NCI-H1436 treated with DMSO at 0.1 percent for 48 hours (cell line): ENCODE data around the gene ARSK.
"Not testable (repeated sequence)": the region's sequence is repeated elsewhere in the genome, so short reads cannot be mapped to it uniquely, and the experiment has no call there.

Experiments
- DNase-seq: peaks from one replicate; lab custom pipeline; 2025; lab: John Stamatoyannopoulos, UW

ARSK gene

DNA sequence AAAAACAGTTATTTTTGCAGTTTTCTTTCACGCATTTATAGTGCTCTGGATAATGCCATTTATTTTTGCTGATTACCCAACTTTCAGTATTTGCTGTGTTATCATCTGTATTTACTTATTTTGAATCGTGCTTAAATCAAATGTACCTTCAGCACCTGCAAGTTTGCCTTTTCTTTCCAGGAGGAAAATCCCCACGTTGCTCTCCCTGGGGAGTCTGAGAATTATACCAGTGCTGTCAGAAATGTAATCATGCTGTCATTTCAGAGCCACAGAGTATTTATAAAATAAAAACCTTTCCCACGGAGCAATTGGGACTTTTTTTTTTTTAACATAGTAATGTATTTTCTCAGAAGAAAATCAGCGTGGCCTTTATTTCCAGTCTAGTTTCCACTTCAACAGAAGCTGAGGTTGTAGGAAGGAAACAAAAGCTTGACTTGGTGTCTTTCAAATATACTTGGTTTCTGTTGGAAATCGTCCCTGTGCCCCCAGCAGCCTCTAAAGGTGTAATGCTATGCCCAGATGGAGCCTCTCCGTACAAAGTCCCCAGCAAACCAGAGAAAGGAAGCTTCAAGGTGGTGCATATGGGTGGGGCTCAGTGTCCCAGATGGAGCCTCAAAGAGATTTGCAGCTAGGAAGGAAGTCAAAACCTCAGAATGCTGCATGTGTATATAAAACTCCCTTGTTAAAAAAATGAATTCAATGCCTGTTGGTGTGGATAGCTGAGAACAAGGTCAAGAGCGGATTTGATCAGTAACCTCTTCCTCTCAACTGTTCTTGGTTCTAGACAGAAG is 67.1 kb downstream of the ARSK start:
- DNase-seq, result no peak

DNA sequence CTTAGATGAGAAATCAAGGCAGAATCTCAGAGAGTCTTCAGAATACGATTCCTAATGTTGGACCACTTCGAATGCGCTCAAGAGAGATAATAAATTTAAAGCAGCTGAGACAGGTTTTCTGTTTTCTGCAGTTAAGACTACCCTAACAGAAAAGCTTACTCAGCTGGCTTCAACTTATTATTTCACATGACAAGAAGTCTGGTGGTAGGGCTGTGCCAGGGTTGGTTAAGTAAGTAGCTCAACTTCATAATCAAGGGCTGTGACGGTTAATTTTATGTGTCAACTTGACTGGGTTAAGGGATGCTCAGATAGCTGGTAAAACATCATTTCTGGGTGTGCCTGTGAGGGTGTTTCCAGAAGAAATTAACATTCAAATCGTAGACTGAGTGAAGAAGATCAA is 68.8 kb downstream of the ARSK start:
- DNase-seq, result no peak

DNA sequence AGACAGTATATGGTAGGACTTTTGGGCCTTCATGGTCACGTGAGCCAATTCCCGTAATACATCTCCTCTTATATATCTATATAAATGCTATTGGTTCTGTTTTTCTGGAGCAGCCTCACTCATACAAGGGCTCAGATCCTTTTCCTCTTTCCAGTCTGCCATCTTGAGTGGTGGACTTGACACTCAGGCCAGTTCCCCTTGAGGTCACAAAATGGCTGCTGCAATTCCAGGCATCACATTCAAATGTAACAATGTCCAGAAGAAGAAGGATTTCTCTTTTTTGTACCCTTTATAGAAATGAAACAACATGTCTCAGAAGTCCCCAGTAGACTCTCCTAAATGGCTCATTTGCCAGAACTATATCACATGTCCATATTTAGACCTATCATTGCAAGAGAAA is 69.5 kb downstream of the ARSK start:
- DNase-seq, result no peak

DNA sequence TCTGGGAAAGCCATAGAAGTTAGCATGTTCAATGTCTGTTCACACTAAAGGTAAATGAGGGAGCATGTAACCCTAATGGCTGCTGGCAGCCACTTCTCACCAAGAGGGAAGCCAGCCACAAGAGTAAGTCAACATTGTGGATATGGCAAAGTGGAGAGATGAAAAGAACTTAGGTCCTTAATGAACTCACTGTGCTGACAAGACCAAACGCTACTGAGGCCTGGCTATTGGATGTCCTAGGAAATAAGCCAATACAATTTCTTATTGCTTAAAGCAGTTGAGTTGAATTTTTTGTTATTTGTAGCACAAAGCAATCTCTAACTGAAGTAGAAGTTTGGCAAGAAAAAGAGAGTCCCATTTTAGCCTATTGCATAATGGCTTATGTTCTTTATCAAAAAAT is 71.8 kb downstream of the ARSK start:
- DNase-seq, result no peak

DNA sequence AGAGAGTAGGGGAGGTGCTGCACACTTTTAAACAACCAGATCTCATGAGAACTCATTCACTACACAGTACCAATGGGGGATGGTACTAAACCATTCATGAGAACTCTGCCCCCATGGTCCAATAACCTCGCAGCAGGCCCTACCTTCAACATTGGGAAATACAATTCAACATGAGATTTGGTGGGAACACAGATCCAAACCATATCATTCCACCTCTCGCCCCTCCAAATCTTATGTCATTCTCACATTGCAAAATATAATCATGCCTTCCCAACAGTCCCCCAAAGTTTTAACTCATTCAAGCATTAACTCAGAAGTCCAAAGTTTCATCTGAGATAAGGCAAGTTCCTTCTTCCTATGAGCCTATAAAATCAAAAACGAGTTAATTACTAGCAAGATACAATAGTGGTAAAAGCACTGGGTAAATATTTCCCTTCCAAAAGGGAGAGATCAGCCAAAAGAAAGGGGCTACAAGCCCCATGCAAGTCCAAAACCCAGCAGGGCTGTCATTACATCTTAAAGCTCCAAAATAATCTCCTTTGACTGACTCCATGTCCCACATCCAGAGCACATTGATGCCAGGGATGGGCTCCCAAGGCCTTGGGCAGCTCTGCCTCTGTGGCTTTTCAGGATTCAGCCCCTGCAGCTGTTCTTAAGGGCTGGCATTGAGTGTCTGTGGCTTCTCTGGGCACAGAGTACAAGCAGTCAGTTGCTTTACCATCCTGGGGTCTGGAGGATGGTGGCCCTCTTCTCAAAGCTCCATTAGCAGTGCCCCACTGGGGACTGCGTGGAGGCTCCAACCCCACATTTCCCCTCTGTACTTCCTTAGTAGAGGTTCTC is 73.3 kb downstream of the ARSK start:
- DNase-seq, result no peak

DNA sequence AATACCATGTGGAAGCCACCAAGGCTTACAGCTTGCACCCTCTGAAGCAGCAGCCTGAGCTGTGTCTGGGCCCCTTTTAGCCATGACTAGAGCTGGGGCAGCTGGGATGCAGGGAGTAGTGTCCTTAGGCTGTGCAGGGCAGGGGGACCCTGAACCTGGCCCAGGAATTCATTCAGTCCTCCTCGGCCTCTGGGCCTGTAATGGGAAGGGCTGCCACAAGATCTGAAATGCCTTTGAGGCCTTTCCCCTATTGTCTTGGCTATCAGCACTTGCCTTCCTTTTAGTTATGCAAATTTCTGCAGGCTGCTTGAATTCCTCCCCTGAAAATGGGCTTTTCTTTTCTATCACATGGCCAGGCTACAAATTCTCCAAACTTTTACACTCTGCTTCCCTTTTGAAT is 74.0 kb downstream of the ARSK start:
- no peak for DNase-seq

DNA sequence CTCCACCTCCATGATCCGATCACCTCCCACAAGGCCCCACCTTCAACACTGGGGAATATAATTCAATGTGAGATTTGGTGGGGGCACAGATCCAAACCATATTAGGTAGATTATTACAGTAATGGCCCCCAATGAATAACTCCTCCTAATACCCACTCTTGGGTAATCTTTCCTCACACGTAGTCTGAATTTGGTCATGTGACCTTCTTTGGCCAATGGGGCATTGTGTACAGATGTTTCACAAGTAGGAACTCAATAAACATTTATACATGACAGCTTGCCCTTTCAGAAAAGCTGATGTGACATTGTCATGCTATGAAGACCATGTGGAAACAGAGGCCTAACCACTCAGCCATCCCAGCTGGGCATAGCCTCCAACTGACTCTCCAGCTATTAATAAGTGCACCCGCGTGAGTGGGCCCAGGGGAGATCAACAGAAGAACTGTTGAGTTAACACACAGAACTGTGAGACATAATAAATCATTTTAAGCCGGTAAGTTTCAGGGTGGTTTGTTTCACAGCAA is 75.6 kb downstream of the ARSK start:
- DNase-seq, result no peak

DNA sequence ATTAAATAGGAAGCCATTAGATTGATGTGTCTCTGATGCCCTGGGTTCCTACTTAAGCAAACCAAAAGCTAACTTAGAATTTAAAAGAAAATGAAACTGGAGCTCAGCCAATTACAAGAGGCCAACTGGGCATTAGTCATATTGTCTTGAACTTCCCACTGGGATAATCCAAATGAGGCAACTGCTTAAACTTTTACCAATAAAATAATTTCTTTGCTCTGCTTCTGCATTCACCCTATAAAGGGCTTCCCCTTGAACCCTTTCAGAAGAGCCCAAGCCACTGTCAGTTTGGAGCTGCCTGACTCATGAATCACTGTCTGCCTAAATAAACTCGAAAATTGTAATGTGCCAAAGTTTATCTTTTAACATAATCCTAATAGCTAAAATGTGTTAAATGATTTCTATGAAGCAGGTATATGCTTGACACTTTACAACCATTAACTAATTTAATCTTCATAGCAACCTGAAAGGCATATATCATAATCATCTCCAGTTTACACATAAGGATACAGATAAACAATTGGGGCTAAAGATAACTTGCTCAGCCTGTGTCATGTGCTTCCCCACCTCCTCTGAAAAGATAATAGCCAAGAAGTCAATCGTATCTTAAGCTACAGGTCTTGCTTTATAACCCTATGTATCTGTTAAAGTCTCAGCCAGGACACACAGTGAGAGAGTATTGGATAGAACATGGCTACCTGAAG is 76.5 kb downstream of the ARSK start:
- no peak for DNase-seq

DNA sequence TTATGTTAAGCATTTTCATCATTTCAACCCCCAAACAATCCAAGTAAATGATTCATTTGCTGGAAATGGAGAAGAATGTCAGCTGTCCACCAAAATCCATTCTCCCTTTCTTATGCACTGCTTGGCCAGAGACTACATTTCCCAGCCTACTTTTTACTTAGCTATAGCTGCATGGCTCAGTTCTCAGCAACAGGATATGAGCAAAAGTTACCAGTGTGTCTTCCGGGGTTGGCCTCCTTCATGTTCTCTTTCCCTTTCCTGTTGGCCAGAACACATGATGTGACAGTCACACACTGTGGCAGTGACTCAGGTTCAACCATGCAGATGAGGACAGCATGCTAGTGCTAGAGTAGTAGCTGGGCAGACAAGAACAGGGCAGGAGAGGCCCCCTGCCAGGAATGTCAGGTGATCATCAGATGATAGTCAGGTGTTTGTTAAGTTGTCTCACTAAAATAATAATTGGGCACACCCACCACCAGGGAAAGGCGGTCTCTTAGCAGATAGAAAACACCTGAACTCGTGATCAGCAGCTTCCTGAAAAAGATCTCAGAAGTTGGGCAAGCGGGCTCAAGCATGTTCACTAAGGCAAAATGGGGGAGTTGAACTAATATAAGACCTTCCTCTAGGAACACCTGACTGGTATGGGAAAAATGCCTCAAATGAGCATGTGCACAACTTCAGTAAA is 77.2 kb downstream of the ARSK start:
- DNase-seq, result no peak

DNA sequence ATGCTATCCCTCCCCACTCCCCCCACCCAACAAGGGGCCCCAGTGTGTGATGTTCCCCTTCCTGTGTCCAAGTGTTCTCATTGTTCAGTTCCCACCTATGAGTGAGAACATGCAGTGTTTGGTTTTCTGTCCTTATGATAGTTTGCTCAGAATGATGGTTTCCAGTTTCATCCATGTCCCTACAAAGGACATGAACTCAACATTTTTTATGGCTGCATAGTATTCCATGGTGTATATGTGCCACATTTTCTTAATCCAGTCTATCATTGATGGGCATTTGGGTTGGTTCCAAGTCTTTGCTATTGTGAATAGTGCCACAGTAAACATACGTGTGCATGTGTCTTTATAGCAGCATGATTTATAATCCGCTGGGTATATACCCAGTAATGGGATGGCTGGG is 78.0 kb downstream of the ARSK start:
- DNase-seq, result not testable (repeated sequence)

DNA sequence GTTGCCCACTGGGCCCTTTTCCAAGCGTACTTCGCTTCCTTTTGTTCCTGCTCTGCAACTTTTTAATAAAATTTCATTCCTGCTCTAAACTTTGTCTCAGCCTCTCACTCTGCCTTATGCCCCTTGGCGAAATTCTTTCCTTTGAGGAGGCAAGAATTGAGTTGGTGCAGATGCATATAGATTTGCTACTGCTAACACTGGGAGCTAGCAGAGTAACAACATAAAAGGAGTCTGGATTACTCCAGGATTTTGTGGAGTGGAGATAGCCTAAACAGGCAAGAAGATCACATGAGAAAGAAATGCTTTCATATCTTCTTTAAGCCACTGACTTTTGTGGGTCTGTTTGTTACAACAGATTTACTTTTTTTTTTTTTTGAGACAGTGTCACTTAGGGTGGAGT is 78.8 kb downstream of the ARSK start:
- DNase-seq, result no peak

DNA sequence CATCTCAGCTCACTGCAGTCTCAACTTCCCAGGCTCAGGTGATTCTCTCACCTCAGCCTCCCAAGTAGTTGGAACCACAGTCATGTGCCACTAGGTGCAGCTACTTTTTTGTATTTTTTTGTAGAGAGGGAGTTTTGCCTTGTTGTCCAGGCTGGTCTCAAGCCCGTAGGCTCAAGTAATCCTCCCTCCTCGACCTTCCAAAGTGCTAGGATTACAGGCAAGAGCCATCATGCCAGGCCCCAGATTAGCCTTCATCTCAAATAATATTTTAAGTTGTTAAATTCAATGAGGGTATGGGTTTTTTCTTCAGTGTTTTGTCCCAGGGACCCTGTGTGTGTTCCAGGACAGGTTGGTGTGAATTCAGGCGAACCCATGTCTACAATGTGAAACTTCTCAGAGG is 79.2 kb downstream of the ARSK start:
- no peak for DNase-seq

DNA sequence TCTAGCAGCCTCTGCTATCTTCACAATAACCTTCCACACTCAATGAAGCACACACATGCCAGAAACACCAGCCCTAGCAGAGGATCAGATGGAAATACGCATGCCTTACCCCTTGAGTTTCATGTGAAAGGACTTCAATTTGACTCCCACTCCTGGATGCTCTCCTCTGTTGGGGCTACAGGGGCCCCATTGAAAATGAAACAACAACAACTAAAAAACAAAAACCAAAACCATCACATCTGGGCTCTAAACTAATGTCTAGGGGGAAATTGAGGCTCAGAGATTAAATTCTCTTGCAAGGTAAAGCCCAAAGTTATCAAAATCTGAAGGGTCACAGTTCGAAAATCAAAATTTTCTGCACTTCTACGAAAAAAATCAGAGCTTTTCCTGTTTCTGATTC is 83.7 kb downstream of the ARSK start:
- no peak for DNase-seq

DNA sequence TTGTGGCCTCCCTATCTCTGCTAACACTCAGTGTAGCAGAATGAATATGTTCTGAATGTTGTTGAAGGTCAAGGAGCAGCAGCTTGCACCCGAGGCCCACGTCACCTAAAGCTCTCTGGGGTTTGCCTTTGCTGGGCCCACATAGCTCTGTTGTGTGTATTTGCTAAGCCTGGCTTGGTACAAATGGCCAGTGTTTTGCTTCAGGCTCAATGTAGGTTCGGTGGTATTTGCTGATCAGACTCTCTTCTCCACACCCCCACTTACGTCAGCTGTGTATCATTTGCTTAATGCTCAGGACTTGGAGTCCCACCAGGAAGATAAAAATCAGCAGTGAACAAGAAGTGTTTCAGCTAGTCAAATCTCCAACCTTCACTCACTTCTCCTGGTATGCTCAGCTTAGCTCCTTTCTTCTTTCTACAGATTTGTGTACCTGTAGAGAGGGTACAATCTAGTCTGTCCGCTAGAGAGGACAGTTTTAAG is 86.9 kb downstream of the ARSK start:
- DNase-seq, result no peak

DNA sequence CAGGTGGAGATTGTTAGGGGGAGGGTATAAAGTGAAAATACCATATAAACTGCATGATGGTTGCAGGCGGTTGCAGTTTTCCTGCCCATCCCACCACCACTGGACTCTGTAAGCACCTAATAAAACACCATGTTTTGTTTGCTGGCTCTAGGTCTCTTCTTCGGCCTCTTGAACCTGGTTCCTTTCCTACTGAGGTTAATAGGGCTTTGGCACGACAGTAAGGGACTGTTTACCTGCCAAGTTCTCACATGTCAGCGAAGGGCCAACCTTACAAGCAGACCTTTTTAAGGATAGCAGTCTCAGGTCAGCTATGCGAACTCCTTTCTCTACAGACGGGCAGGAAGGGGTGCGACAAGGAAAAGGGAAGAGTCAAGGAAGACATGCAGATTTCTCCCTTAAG is 88.3 kb downstream of the ARSK start:
- DNase-seq, result no peak

DNA sequence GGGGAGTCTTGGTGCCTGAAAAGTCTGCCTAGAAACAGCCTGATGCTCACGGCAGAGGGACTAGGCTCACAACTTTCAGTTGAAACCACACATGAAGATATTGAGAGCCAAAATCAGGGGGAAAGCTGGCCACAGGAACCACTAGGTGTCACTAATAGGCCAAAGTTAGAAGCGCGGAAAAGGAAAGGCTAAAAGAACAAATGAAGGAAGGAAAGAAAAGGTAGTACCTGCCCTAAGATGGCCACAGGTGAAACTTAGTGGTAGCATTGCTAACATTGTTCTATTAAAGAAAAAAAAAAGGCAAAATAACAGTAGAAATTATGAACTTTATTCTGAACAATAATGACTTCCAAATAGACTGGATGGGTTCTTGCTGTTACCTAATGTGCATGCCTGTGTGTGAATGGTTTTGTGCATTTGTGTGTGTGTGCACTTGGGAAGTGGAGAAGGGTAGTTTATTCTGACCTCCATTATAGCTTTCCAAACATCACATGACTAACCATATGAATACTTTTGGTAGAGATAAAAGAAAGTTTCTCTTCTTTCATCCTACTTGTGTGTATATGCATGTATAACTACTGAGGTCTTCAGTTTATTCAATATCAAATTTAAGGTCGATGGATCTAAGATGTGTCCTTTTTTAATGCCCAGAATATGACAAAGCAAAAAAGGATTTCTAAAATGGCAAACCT is 89.6 kb downstream of the ARSK start:
- no peak for DNase-seq

DNA sequence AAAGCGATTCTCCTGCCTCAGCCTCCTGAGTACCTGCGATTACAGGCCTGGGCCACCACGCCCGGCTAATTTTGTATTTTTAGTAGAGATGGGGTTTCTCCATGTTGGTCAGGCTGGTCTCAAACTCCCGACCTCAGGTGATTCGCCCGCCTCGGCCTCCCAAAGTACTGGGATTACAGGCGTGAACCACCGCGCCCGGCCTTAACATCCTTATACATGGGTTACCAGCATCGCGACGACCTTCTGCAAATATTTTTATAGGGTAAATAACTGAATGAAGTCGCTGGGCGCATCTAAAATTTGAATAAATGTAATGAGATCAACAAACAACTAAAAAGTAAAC is 91.3 kb downstream of the ARSK start:
- not testable (repeated sequence) for DNase-seq

DNA sequence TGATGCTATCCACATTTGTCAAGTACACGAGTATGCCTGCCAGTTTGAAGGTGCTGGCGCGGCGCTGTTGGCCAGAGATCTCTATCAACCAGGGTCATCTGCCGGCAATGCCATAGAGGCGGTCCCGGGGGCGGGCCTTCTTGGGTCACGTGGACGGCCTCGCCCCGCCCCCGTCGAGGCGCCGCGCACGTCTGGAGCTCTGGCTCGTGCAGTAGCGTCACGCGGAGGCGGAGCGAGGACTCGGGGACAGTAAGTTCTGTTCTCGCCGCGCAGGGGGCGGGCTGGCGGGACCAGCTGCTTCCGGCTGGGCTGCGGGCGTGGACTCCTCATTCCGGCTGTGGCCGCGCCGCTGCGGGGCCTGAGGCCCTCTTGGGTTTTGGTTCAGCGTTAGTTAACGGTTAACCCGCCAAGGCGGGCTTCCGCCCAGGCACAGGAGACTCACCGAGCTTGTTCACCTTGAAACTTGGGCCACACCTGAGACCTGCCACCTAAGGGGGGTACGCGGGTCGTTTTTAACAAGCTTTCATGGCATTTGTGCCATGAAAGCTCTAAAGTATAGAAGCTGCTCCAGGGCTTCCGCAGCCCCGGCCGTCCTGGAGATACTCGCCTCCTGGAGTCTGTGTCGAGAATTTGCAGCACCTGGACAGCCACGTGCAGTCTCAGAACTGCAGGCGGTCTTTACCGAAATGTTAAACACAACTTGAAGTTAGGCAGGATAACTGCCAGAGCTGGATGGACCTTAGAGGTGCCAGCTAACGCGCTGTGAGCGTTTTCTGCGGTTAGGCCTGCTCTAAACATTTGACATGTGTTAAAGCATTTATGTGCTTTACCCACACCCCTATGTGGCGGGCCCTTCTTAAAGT is 91.9 kb downstream of the ARSK start, which contains the start of gene RFESD:
TSS of gene RFESD (plus strand) at position 209 of the 863 bp plus-strand sequence. CDS start 5,495 bp downstream, outside the sequence.
- peak; percentile 90 for DNase-seq

DNA sequence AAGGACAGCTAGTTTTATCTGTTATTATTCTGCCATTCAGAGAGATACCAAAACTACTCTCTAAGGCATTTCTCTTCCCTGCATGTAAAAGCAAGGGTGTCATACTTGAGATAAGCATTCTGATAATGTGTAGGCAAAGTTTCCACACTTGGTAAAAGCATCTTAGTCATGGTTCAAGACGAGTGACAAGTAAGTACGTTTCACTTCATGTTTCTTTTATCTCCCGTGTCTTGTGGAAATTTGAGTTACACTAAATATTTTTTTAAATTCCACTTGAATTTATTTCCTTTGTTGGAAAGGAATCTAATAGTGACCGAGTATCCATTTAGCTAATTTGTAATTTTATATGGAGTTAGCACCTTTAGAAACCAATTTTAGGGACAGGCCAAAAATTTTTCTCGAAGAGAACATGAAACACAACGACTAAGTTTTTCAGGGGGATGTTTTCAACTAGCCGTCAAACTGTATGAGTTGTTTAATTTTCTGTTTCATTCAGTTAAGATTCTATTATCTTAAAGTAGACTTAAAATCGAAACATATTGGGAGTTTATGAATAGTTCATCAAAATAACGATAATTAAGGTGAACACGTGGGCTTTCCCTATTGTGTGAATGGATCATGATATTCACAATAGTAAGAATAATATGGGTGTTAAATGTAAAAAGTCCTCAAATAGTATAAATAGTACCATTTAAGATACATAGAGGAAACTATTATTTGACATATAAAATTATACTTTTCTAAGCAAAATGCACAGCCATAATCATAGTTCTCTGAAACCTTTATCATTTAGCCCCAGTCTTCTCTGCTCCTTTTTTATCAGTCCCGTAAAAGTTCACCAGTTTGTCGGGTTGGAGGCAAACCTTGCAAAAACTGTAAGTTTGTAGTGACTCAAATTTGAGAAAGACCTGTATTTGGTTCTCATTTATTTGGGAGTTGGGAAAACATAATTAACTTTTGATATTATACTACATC is 93.3 kb downstream of the ARSK start:
- DNase-seq, result no peak
